NCI-H226 (cell line): ENCODE results near the gene GYPB.
"Not testable (repeated sequence)": the region's sequence is repeated elsewhere in the genome, so short reads cannot be mapped to it uniquely, and the experiment has no call there.

ENCODE experiments used
- DNase-seq: peaks from one replicate; pipeline ENCODE4 v3.0.0-alpha.2; 2015

GYPB gene

GRCh38 chr4:144008602-144009001 lies 10.6 kb downstream of the GYPB start:
- DNase-seq = not testable (repeated sequence)

DNA sequence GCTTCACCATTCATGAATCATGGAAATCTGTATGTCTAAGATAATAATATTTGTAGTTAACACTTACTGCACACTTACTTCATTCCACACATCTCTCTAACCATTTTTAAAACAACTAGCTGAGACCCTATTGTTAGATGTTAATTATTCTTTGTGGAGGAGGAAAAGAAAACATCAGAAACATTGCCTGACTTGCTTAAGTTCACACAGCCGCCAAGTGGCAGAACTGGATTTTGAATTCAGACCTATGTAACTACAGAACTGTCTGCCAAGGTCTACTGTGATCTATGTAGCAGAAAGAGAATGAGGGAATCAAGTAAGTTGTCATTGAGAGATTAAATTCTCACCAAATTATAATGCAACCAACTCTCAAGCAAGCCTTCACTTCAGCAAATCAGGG lies 11.2 kb downstream of the GYPB start:
- DNase-seq = not testable (repeated sequence)

DNA sequence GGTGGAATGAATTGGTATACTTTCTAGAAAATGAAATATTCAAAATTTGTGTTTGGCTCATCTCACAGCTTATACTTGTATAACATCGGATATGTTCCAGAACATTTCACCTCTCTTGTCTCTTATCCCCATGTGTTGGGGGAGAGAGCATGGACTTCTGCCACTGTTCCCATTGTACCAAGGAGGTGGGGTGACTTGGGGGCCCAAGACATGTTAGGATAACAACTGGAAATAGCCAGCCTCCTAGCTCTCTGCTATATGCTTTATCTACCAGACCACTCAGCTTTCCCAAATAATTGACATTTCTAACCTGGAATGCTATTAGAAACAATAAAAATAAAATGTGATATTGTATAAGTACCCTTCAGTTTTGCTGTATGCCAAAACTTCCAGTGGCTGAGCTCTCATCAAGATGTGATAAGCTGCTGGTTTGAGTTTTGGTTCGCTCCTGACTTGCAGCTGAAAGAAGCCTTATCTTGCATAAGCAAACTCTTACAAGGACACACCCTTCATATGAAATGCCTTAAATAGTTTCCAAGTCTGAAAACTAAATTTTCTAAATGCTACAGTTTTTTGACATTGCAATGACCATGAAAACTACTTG lies 12.9 kb downstream of the GYPB start:
- DNase-seq = not testable (repeated sequence)

GRCh38 chr4:144005558-144005953 lies 13.6 kb downstream of the GYPB start:
- DNase-seq = not testable (repeated sequence)

- DNase-seq = not testable (repeated sequence)
Observed at GRCh38 chr4:144004868-144005557, 14.2 kb downstream of the GYPB start.

- not testable (repeated sequence) for DNase-seq
Observed at GRCh38 chr4:144003890-144004265, 15.3 kb downstream of the GYPB start.

- DNase-seq = not testable (repeated sequence)
Observed at GRCh38 chr4:144003205-144003889, 15.8 kb downstream of the GYPB start.

- DNase-seq = not testable (repeated sequence)
Observed at GRCh38 chr4:144000331-144000995, 18.7 kb downstream of the GYPB start.

DNA sequence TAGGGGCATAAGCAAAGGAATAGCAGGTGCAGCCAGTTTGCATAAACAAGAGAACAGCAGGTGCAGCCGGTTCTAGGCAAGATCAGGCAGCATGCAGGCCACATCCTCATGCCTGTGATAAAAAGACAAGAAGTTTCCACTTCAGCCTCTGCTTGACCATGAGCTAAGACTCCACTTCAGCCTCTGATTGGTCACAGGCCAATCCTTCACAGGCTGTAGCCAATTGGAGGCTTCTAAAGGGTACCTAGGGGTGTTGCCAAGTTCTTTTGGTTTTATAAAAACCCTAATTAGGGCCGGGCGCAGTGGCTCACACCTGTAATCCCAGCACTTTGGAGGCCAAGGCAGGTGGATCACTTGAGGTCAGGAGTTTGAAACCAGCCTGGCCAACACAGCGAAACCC lies 23.0 kb downstream of the GYPB start:
- DNase-seq = not testable (repeated sequence)

DNA sequence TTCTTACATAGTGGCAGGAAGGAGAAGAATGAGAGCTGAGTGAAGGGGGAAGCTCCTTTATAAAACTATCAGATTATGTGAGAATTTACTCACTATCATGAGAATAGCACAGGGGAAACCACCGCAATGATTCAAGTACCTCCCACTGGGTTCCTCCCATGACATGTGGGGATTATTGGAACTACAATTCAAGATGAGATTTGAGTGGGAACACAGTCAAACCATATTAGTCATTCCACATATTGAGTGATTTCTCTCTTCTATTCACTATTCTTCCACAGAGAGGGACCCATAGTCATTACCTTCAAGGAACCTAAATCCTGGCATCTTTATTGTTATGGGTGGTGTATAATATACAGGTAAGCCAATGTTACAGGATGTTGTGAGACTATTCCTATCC lies 27.4 kb downstream of the GYPB start:
- DNase-seq = not testable (repeated sequence)

DNA sequence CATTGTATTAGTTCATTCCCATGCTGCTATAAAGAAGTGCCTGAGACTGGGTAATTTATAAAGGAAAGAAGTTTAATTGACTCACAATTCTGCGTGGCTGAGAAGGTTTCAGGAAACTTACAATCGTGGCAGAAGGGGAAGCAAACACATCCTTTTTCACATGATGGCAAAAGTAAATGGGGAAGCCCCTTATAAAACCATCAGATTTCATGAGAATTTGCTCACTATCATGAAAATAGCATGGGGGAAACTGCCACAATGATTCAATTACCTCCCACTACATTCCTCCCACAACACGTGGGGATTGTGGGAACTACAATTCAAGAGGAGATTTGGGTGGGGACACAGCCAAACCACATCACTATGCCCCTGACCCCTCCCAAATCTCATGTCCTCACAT lies 28.5 kb downstream of the GYPB start:
- not testable (repeated sequence) for DNase-seq

DNA sequence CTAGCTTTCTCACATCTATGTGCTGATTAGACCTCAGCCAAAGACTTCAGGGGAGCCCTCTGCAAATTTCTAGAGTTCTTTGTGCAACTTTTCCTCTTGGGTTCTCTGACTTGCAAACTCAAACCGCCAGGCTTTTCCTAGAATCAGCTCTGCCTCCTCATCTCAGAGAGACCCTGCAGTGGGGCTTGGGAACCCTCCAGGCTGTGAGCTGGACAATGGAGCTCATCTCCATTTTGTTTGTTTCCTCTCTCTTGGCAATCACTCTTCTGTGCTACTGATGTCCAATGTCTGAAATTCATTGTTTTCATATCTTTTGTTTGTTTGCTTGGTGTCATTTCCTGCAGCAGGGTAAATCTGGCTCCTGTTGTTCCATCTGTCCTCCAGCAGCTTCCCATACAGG lies 33.0 kb downstream of the GYPB start:
- no peak for DNase-seq

DNA sequence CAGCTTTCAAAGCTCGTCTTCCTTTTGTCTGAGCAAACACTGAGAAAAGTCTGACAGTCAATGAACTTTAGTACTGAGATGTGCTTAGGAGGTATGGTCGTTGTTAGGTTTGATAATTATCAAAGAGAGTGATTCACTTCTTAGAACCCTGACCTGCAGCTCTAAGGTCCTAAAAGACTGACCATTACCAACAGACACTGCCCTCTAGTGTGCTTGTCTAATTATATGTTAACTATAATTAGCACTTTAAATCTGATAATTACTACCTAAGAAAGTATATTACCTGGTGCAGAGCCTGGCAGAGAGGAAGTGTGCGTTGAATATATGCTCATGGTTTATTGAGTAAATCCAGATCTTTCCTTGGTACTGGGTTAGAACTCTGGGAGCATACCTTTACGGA lies 38.4 kb downstream of the GYPB start:
- DNase-seq = not testable (repeated sequence)

DNA sequence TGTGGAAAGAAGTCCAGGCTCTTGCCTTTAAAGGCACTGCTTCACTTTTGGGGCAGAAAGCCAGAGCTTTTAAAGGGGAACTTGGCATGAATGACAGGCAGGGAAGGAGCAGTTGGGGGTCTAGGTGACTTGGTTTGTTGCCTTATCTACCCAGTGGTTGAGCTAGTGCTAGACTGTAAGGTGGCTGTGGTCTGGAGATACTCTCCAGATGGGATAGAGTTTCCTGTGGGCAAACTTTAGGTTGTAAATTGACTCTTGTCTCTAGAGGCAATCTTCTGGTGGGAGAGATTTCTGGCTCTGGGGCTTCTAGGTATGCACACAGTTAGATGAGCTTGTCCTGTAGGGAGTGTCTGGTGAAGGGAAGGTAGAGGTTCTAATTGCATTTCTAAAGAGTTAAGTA lies 43.7 kb downstream of the GYPB start:
- DNase-seq = not testable (repeated sequence)

- not testable (repeated sequence) for DNase-seq
Observed at GRCh38 chr4:143974021-143974420, 45.2 kb downstream of the GYPB start.

- no peak for DNase-seq
Observed at GRCh38 chr4:143961075-143961474, 58.1 kb downstream of the GYPB start.

DNA sequence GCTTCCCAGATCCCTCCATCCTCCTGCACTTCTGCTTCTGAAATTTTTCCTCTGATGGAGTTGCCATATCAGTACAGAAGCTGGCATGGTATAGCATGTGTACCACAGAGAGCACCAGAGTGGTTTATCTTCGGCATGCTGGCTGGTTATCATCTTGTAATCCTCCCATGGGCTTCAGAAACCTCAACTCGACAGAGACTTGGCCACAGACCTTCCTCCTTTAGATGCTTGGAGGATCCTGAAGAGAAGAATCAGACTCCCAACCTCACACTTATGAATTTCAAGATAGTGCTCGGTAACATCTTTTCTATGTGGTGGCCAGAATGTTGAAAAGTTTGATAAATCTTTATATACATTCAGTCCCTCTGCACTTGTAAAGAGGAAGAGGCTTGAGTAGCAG lies 63.9 kb downstream of the GYPB start:
- DNase-seq = not testable (repeated sequence)

DNA sequence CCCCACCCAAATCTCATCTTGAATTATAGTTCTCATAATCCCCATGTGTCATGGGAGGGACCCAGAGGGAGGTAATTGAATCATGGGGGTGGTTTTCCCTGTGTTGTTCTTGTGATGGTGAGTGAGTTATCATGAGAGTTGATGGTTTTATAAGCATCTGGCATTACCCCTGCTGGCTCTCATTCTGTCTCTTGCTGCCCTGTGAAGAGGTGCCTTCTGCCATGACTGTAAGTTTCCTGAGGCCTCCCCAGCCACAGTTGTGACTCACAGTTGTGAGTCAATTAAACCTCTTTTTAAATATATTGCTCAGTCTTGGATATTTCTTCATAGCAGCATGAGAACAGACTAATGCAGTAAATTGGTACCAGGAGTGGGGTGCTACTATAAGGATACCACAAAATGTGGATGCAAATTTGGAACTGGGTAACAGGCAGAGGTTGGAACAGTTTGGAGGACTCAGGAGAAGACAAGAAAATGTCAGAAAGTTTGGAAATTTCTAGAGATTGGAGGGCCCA lies 67.7 kb downstream of the GYPB start:
- not testable (repeated sequence) for DNase-seq

DNA sequence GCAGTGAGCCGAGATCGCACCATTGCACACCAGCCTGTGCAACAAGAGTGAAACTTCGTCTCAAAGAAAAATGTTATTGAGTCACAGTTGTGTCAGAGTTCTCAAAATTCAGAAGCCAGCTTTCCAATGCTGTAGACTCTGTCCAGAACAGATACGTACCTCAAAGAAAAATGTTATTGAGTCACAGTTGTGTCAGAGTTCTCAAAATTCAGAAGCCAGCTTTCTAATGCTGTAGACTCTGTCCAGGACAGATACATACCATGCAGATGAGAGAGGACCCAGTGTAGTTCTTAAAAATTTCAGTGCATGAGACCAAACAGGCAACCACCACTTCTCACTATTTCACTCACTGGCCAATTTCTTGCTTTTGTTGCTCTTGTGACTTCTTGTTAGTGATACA lies 68.2 kb downstream of the GYPB start:
- DNase-seq = not testable (repeated sequence)

- not testable (repeated sequence) for DNase-seq
Observed at GRCh38 chr4:143950185-143950584, 69.0 kb downstream of the GYPB start.

GRCh38 chr4:143947493-143947892 lies 71.7 kb downstream of the GYPB start:
- DNase-seq = not testable (repeated sequence)
